OCI-LY1 (cell line): ENCODE measurements around the gene OSER1.

Experiments used
- H2AFZ ChIP-seq: fragments of 200-600 bp; sonication (generic), shearing (Covaris generic); 2 replicates; pipeline ENCODE4 v1.6.0; 2014; ENCODE audit warnings: antibody characterized with exemption, mild to moderate bottlenecking, low read length
- H3F3A ChIP-seq: fragments of 200-600 bp; sonication (generic), shearing (Covaris generic); 2 replicates; pipeline ENCODE4 v1.6.0; 2014; ENCODE audit warnings: mild to moderate bottlenecking, antibody characterized with exemption, low read length, moderate library complexity; ENCODE audit not compliant: insufficient read depth
- H3K27ac ChIP-seq: fragments of 200-600 bp; sonication (generic); 2 replicates; pipeline ENCODE4 v1.5.1; 2014; ENCODE audit warnings: low read length, mixed run types, mild to moderate bottlenecking, low read depth; ENCODE audit not compliant: poor library complexity, severe bottlenecking
- H3K27me3 ChIP-seq: fragments of 200-600 bp; sonication (generic); 2 replicates; pipeline ENCODE4 v1.6.0; 2014; ENCODE audit warnings: antibody characterized with exemption, mild to moderate bottlenecking, low read length, moderate library complexity; ENCODE audit not compliant: insufficient read depth
- H3K36me3 ChIP-seq: fragments of 200-600 bp; sonication (generic); 2 replicates; pipeline ENCODE4 v1.6.1; 2014; ENCODE audit warnings: mild to moderate bottlenecking, antibody characterized with exemption, low read length, moderate library complexity, mixed read lengths; ENCODE audit not compliant: insufficient read depth
- H3K4me1 ChIP-seq: fragments of 200-600 bp; sonication (generic); 2 replicates; pipeline ENCODE4 v1.5.1; 2014; ENCODE audit warnings: mild to moderate bottlenecking, low read length, moderate library complexity; ENCODE audit not compliant: insufficient read depth, severe bottlenecking
- H3K4me2 ChIP-seq: fragments of 200-600 bp; sonication (generic), shearing (Covaris generic); 2 replicates; pipeline ENCODE4 v1.6.1; 2014; ENCODE audit warnings: low read length
- H3K4me3 ChIP-seq: fragments of 200-600 bp; sonication (generic); 2 replicates; pipeline ENCODE4 v1.5.1; 2014; ENCODE audit warnings: low read length, low read depth, mild to moderate bottlenecking, mixed read lengths; ENCODE audit not compliant: poor library complexity, severe bottlenecking
- H3K79me2 ChIP-seq: fragments of 200-600 bp; shearing (Covaris generic); 2 replicates; pipeline ENCODE4 v1.6.1; 2016; ENCODE audit warnings: mixed run types, low read length, mixed read lengths; ENCODE audit not compliant: insufficient read depth
- H3K9ac ChIP-seq: fragments of 200-600 bp; sonication (generic), shearing (Covaris generic); 2 replicates; pipeline ENCODE4 v1.6.1; 2014; ENCODE audit warnings: mild to moderate bottlenecking, low read length, mixed read lengths
- H3K9me2 ChIP-seq: fragments of 200-600 bp; sonication (generic), shearing (Covaris generic); 2 replicates; pipeline ENCODE4 v1.6.1; 2014; ENCODE audit warnings: low read depth, mild to moderate bottlenecking, low read length, mixed read lengths
- H3K9me3 ChIP-seq: fragments of 200-600 bp; shearing (Covaris generic); 2 replicates; pipeline ENCODE4 v1.6.1; 2014; ENCODE audit warnings: low read length, mixed read lengths
- H4K20me1 ChIP-seq: fragments of 200-600 bp; sonication (generic), shearing (Covaris generic); 2 replicates; pipeline ENCODE4 v1.6.0; 2016; ENCODE audit warnings: mild to moderate bottlenecking, low read length; ENCODE audit not compliant: insufficient read depth
- CTCF ChIP-seq: fragments of 200-600 bp; sonication (generic), shearing (Covaris generic); IDR thresholded peaks from 2 replicates; pipeline ENCODE4 v1.5.1; 2017; ENCODE audit warnings: mild to moderate bottlenecking, antibody characterized with exemption, low read length, moderate library complexity, mixed read lengths
- EZH2 ChIP-seq: fragments of 200-600 bp; sonication (generic), shearing (Covaris generic); IDR thresholded peaks from 2 replicates; pipeline ENCODE4 v1.8.0; 2017; ENCODE audit warnings: borderline replicate concordance, mixed run types, mild to moderate bottlenecking, antibody characterized with exemption, low read length, moderate library complexity, mixed read lengths

The OSER1 gene

GRCh38 chr20:44153636-44154043 is 56.9 kb downstream of the OSER1 start:
- Histone ChIP-seq H3K9me3 (no peaks in the 10 kb centered on the region), H3K4me2 (no peak overlapping the region), H3K27me3 (no peaks in the 10 kb centered on the region), H3K79me2 (no peaks in the 10 kb centered on the region), H3K9me2 (no peaks in the 10 kb centered on the region), H3K4me1 (no peaks in the 10 kb centered on the region), H3K27ac (no peak overlapping the region), H3K4me3 (no peak overlapping the region), H4K20me1 (no peaks in the 10 kb centered on the region), H3F3A (no peaks in the 10 kb centered on the region), H2AFZ (no peak overlapping the region), H3K9ac (no peak overlapping the region), H3K36me3 (no peaks in the 10 kb centered on the region)
- no peak for TF ChIP-seq EZH2
- no peak for TF ChIP-seq CTCF

GRCh38 chr20:44151621-44152416 is 58.8 kb downstream of the OSER1 start:
- no peak overlapping the region for H3K9ac ChIP-seq
- no peaks in the 10 kb centered on the region for H3K36me3 ChIP-seq
- TF ChIP-seq EZH2 (no peak), CTCF (no peak)
- H3K9me3 ChIP-seq, result no peaks in the 10 kb centered on the region
- no peak overlapping the region for H3K27ac ChIP-seq
- no peaks in the 10 kb centered on the region for H3K27me3 ChIP-seq
- H2AFZ ChIP-seq, result no peak overlapping the region
- no peak overlapping the region for H3K4me3 ChIP-seq
- no peaks in the 10 kb centered on the region for H3K9me2 ChIP-seq
- no peaks in the 10 kb centered on the region for H3F3A ChIP-seq
- no peaks in the 10 kb centered on the region for H3K79me2 ChIP-seq
- H4K20me1 ChIP-seq, result no peaks in the 10 kb centered on the region
- H3K4me2 ChIP-seq, result no peak overlapping the region
- H3K4me1 ChIP-seq, result no peaks in the 10 kb centered on the region

- Histone ChIP-seq H3F3A (no peaks in the 10 kb centered on the region), H2AFZ (no peak overlapping the region), H3K79me2 (no peaks in the 10 kb centered on the region), H3K27me3 (0 out of 2 replicates have a peak, but pooled peaks cover 9% of the 10 kb centered on the region), H3K9ac (no peak overlapping the region), H3K4me1 (no peaks in the 10 kb centered on the region), H3K9me2 (no peaks in the 10 kb centered on the region), H3K9me3 (no peaks in the 10 kb centered on the region), H3K36me3 (no peaks in the 10 kb centered on the region), H3K4me2 (no peak overlapping the region), H3K4me3 (no peak overlapping the region), H4K20me1 (no peaks in the 10 kb centered on the region), H3K27ac (no peak overlapping the region)
- TF ChIP-seq EZH2 (no peak), CTCF (no peak)
These were observed 64.3 kb downstream of the OSER1 start for GRCh38 chr20:44146272-44146671.
